WTC11 (cell line): Measurements from ENCODE around the gene BCL2L1. TPM values are rescaled to one million over a fixed set of nuclear protein-coding genes. Genes with fewer than 3 reads are reported as not detected.

ENCODE experiments used
- ATAC-seq: fragments of 200-7000 bp; cut with Tn5 transposase; 2 replicates; pipeline ENCODE4 v1.10.0; 2021; ENCODE audit warnings: mild to moderate bottlenecking, moderate library complexity
- CTCF ChIA-PET: fragments of 300-600 bp; sonication (Branson Sonifier 250); formaldehyde crosslinking; loops from one replicate; lab custom pipeline; 2021; ENCODE audit warnings: antibody characterized with exemption; lab: Charles Lee
- POLR2A ChIA-PET: fragments of 350-600 bp; sonication (Branson Sonifier 250); formaldehyde crosslinking; loops from one replicate; lab custom pipeline; 2021; ENCODE audit warnings: antibody characterized with exemption; lab: Charles Lee
- DNase-seq: peaks from one replicate; pipeline ENCODE4 v3.0.0; 2021; ENCODE audit warnings: low spot score
- H3K27ac Mint-ChIP-seq: 2 replicates; pipeline ENCODE4 v1.8.0; 2021; ENCODE audit warnings: mixed read lengths
- H3K27me3 Mint-ChIP-seq: 2 replicates; pipeline ENCODE4 v1.8.0; 2021; ENCODE audit warnings: low read depth, mild to moderate bottlenecking, moderate library complexity, mixed read lengths
- H3K36me3 Mint-ChIP-seq: 2 replicates; pipeline ENCODE4 v1.8.0; 2021; ENCODE audit warnings: mixed read lengths
- H3K4me1 Mint-ChIP-seq: 2 replicates; pipeline ENCODE4 v1.8.0; 2022; ENCODE audit warnings: mixed read lengths
- H3K4me3 Mint-ChIP-seq: 2 replicates; pipeline ENCODE4 v1.8.0; 2021; ENCODE audit warnings: mild to moderate bottlenecking, moderate library complexity, mixed read lengths
- H3K9me3 Mint-ChIP-seq: 2 replicates; pipeline ENCODE4 v1.8.0; 2021; ENCODE audit warnings: mixed read lengths
- ETV6 ChIP-seq: sonication (generic); formaldehyde crosslinking; IDR thresholded peaks from 2 replicates; pipeline ENCODE4 v1.8.1; 2022; ENCODE audit warnings: mild to moderate bottlenecking, missing genetic modification reagents
- GRHL2 ChIP-seq: fragments of 250-450 bp; sonication (Bioruptor Pico); IDR thresholded peaks from 2 replicates; pipeline ENCODE4 v1.8.0; 2022; ENCODE audit warnings: mild to moderate bottlenecking, moderate library complexity; ENCODE audit not compliant: insufficient replicate concordance, severe bottlenecking
- OVOL2 ChIP-seq: fragments of 250-450 bp; sonication (Bioruptor Pico); IDR thresholded peaks from 2 replicates; pipeline ENCODE4 v1.9.0; 2021; ENCODE audit warnings: mild to moderate bottlenecking, borderline replicate concordance
- SP1 ChIP-seq: sonication (generic); formaldehyde crosslinking; conservative IDR thresholded peaks from 2 replicates; pipeline ENCODE4 v1.8.1; 2022; ENCODE audit warnings: missing genetic modification reagents
- ZNF121 ChIP-seq: sonication (generic); formaldehyde crosslinking; IDR thresholded peaks from 2 replicates; pipeline ENCODE4 v1.8.0; 2023; ENCODE audit warnings: missing genetic modification reagents
- ZNF263 ChIP-seq: sonication (generic); formaldehyde crosslinking; IDR thresholded peaks from 2 replicates; pipeline ENCODE4 v1.8.1; 2022; ENCODE audit warnings: low read depth, mild to moderate bottlenecking, moderate library complexity, missing genetic modification reagents
- ZNF671 ChIP-seq: fragments of 250-450 bp; sonication (Bioruptor Pico); IDR thresholded peaks from 2 replicates; pipeline ENCODE4 v1.8.0; 2021; ENCODE audit warnings: mild to moderate bottlenecking
- total RNA-seq: library from RNA; stranded (reverse); gene quantifications from 3 replicates; pipeline ENCODE4 v1.2.3, GENCODE V29; 2021
- TF ChIP-seq, protein P1 (sequence below): sonication (generic); formaldehyde crosslinking; IDR thresholded peaks from 2 replicates; pipeline ENCODE4 v1.8.0; 2022; ENCODE audit warnings: mild to moderate bottlenecking, missing genetic modification reagents
- TF ChIP-seq, protein P2 (sequence below): sonication (generic); formaldehyde crosslinking; IDR thresholded peaks from 2 replicates; pipeline ENCODE4 v1.8.0; 2022; ENCODE audit warnings: mild to moderate bottlenecking, missing genetic modification reagents
- TF ChIP-seq, protein P3 (sequence below): sonication (generic); formaldehyde crosslinking; IDR thresholded peaks from 2 replicates; pipeline ENCODE4 v1.8.1; 2023; ENCODE audit warnings: mild to moderate bottlenecking, missing genetic modification reagents, moderate library complexity
- TF ChIP-seq, protein P4 (sequence below): sonication (generic); formaldehyde crosslinking; IDR thresholded peaks from 2 replicates; pipeline ENCODE4 v1.8.0; 2022; ENCODE audit warnings: mild to moderate bottlenecking, missing genetic modification reagents
- TF ChIP-seq, protein P5 (sequence below): fragments of 250-450 bp; sonication (Bioruptor Pico); IDR thresholded peaks from 2 replicates; pipeline ENCODE4 v1.9.0; 2021; ENCODE audit warnings: mild to moderate bottlenecking
- TF ChIP-seq, protein P6 (sequence below): sonication (generic); formaldehyde crosslinking; IDR thresholded peaks from 2 replicates; pipeline ENCODE4 v1.8.1; 2022; ENCODE audit warnings: missing genetic modification reagents, borderline replicate concordance

The BCL2L1 gene
- total RNA-seq, 1 experiment from 2014 or later = 62.0 TPM

DNA sequence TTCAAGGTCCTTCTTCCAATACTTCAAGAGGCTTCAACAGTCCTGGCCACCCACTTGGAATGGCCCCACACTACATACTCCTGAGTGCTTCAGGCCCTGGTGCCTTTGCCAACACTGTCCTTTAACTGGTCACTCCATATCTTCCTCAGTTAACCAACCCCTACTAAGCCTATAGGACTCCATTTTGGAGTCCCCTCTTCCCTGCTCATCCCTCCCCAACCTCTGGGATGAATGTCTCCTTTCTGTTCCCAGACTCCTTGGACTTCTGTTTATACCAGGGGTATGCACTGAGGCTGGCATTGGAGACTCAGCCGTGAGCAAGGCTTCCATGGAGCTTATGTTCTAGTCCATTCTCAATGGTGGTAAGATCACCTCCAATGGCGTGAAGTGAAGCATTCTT, 51.3 kb downstream of the BCL2L1 start (continued):
- TF ChIP-seq, protein P1, sequence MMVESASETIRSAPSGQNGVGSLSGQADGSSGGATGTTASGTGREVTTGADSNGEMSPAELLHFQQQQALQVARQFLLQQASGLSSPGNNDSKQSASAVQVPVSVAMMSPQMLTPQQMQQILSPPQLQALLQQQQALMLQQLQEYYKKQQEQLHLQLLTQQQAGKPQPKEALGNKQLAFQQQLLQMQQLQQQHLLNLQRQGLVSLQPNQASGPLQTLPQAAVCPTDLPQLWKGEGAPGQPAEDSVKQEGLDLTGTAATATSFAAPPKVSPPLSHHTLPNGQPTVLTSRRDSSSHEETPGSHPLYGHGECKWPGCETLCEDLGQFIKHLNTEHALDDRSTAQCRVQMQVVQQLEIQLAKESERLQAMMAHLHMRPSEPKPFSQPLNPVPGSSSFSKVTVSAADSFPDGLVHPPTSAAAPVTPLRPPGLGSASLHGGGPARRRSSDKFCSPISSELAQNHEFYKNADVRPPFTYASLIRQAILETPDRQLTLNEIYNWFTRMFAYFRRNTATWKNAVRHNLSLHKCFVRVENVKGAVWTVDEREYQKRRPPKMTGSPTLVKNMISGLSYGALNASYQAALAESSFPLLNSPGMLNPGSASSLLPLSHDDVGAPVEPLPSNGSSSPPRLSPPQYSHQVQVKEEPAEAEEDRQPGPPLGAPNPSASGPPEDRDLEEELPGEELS = no peak

DNA sequence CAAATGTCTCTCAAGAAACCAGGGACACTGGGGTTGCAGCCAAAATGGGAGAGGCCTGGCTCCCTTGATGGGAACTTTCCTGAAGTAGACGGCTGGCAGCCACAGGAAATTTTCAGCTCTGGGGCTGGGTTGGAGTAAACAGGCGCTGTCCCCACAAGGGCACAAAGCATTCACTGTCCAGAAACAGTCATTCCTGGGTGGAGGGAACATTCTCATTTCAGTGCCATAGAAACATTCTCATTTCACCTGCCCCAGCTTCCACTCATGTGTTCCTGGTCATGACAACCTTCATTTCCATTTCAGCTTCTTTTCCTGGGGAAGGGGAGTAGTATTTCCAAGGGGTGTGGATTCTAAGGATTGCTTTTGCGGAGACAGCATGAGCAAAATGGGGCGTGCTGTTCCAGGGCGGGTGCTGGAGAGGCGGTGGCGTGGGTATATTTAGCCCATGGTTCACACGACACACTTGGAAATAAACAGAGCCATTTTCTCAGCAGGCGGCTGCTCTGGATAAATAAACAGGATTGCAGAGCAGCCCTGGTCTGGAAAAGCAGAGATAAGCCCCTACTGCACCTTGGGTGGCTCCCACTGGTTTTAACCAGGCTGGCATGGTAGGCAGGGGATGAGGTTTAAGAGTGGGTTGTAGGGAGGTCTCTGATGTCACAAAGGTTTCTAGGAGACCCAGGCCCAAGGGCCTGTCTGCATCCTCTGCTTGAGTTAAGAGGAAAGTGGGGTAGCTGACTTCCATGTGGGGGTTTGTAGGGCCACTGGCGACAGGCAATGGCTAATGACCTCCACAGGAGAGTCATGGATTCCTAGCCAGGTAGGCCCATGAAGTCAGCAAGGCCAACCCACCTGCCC, 52.1 kb downstream of the BCL2L1 start:
- H3K4me3 Mint-ChIP-seq = no peak overlapping the region
- H3K27ac Mint-ChIP-seq = no peak overlapping the region
- peaks cover 5% of the 10 kb centered on the region; the same call in 1 of the 2 replicates for H3K36me3 Mint-ChIP-seq
- no peak for ATAC-seq
- no peak for DNase-seq
- POLR2A ChIA-PET = no interaction called here
- H3K4me1 Mint-ChIP-seq = peaks cover 15% of the 10 kb centered on the region
- no peaks in the 10 kb centered on the region for H3K9me3 Mint-ChIP-seq
- CTCF ChIA-PET = interaction anchor here (1.3 to 3.4 kb wide), 4 partner anchors 9 to 113 kb away, joined by 3 to 10 read pairs (median 8); no protein-coding TSS in a partner anchor
- H3K27me3 Mint-ChIP-seq = no peaks in the 10 kb centered on the region
- TF ChIP-seq, protein P2, sequence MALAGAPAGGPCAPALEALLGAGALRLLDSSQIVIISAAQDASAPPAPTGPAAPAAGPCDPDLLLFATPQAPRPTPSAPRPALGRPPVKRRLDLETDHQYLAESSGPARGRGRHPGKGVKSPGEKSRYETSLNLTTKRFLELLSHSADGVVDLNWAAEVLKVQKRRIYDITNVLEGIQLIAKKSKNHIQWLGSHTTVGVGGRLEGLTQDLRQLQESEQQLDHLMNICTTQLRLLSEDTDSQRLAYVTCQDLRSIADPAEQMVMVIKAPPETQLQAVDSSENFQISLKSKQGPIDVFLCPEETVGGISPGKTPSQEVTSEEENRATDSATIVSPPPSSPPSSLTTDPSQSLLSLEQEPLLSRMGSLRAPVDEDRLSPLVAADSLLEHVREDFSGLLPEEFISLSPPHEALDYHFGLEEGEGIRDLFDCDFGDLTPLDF (CRISPR knock-in tag) = no peak
- TF ChIP-seq, protein P3, sequence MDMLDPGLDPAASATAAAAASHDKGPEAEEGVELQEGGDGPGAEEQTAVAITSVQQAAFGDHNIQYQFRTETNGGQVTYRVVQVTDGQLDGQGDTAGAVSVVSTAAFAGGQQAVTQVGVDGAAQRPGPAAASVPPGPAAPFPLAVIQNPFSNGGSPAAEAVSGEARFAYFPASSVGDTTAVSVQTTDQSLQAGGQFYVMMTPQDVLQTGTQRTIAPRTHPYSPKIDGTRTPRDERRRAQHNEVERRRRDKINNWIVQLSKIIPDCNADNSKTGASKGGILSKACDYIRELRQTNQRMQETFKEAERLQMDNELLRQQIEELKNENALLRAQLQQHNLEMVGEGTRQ = no peak
- TF ChIP-seq ETV6 (CRISPR knock-in tag) (no peak), ZNF263 (CRISPR knock-in tag) (no peak), OVOL2 (CRISPR knock-in tag) (no peak), ZNF121 (CRISPR knock-in tag) (no peak), SP1 (CRISPR knock-in tag) (no peak), ZNF671 (no peak), GRHL2 (CRISPR knock-in tag) (no peak)
- TF ChIP-seq, protein P4, sequence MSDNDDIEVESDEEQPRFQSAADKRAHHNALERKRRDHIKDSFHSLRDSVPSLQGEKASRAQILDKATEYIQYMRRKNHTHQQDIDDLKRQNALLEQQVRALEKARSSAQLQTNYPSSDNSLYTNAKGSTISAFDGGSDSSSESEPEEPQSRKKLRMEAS (CRISPR knock-in tag) = no peak
- TF ChIP-seq, protein P5, sequence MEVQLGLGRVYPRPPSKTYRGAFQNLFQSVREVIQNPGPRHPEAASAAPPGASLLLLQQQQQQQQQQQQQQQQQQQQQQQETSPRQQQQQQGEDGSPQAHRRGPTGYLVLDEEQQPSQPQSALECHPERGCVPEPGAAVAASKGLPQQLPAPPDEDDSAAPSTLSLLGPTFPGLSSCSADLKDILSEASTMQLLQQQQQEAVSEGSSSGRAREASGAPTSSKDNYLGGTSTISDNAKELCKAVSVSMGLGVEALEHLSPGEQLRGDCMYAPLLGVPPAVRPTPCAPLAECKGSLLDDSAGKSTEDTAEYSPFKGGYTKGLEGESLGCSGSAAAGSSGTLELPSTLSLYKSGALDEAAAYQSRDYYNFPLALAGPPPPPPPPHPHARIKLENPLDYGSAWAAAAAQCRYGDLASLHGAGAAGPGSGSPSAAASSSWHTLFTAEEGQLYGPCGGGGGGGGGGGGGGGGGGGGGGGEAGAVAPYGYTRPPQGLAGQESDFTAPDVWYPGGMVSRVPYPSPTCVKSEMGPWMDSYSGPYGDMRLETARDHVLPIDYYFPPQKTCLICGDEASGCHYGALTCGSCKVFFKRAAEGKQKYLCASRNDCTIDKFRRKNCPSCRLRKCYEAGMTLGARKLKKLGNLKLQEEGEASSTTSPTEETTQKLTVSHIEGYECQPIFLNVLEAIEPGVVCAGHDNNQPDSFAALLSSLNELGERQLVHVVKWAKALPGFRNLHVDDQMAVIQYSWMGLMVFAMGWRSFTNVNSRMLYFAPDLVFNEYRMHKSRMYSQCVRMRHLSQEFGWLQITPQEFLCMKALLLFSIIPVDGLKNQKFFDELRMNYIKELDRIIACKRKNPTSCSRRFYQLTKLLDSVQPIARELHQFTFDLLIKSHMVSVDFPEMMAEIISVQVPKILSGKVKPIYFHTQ (CRISPR knock-in tag) = no peak
- TF ChIP-seq, protein P6, sequence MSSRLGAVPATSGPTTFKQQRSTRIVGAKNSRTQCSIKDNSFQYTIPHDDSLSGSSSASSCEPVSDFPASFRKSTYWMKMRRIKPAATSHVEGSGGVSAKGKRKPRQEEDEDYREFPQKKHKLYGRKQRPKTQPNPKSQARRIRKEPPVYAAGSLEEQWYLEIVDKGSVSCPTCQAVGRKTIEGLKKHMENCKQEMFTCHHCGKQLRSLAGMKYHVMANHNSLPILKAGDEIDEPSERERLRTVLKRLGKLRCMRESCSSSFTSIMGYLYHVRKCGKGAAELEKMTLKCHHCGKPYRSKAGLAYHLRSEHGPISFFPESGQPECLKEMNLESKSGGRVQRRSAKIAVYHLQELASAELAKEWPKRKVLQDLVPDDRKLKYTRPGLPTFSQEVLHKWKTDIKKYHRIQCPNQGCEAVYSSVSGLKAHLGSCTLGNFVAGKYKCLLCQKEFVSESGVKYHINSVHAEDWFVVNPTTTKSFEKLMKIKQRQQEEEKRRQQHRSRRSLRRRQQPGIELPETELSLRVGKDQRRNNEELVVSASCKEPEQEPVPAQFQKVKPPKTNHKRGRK (CRISPR knock-in tag) = no peak
